ENCODE data around the gene RBM38. TPM values are rescaled to one million over a fixed set of nuclear protein-coding genes. Genes with fewer than 3 reads are reported as not detected.

The RBM38 gene
- total RNA-seq, 4 donors from 2014 or later = 9.1 to 21.0 (median 13.3) TPM

DNA sequence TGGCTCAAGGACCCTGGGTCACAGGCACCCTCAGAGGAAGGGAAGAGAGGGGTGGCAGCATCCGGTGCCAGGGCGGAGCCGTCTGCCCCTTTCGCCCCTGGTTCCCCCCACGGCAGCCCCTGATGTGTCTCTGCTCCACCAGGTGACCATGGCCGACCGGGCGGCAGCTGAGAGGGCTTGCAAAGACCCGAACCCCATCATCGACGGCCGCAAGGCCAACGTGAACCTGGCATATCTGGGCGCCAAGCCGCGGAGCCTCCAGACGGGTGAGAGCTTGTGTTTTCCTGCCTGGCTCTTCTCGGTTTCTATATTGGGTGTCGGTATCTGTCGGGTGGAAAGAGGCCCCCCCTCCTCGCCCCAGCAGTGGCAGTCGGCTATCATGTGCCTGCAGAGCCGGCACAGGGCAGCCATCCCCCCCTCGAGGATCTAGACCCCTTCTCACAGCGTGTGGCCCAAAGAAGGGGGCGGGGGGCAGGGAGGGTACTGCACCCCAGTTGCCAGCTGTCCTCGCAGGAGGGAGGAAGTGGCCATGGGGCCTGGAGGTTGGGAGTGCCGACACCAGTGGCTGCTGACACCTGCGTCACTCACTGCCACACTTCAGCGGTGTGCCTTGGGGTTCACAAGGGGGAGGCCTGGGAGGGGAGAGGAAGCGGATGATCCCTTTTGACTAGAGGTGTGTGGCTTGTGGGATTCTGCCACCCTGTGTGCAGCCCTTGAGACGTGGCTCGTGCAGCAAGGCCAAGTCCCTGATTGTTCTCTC, 1.5 kb downstream of the RBM38 start:
- TF ChIP-seq, protein P1, sequence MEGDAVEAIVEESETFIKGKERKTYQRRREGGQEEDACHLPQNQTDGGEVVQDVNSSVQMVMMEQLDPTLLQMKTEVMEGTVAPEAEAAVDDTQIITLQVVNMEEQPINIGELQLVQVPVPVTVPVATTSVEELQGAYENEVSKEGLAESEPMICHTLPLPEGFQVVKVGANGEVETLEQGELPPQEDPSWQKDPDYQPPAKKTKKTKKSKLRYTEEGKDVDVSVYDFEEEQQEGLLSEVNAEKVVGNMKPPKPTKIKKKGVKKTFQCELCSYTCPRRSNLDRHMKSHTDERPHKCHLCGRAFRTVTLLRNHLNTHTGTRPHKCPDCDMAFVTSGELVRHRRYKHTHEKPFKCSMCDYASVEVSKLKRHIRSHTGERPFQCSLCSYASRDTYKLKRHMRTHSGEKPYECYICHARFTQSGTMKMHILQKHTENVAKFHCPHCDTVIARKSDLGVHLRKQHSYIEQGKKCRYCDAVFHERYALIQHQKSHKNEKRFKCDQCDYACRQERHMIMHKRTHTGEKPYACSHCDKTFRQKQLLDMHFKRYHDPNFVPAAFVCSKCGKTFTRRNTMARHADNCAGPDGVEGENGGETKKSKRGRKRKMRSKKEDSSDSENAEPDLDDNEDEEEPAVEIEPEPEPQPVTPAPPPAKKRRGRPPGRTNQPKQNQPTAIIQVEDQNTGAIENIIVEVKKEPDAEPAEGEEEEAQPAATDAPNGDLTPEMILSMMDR (IDR thresholded peaks at IDR 0.05) = no peak
- peak in 1 of 4 donors; percentile 28 for TF ChIP-seq POLR2A (IDR thresholded peaks at IDR 0.05)
- peaks cover 48 to 85% (median 61%) of the 10 kb centered on the region in 3 donors for H3K4me1 ChIP-seq
- peak overlapping the region; percentile 76 to 92 (median 86) for H3K27ac ChIP-seq
- H3K36me3 ChIP-seq = peaks cover 0 to 36% (median 0%) of the 10 kb centered on the region in 3 donors
- H3K4me3 ChIP-seq = peak overlapping the region; percentile 58 to 87 (median 72)
- no peak for DNase-seq
- WGBS, 2 donors = 52 to 71% methylated on average over 5 to 17 of the region's 33 CpGs
- H3K9me3 ChIP-seq = no peaks in the 10 kb centered on the region
- intact Hi-C loops (cut with DNase I) = no loop called here
- H3K27me3 ChIP-seq = no peaks in the 10 kb centered on the region

DNA sequence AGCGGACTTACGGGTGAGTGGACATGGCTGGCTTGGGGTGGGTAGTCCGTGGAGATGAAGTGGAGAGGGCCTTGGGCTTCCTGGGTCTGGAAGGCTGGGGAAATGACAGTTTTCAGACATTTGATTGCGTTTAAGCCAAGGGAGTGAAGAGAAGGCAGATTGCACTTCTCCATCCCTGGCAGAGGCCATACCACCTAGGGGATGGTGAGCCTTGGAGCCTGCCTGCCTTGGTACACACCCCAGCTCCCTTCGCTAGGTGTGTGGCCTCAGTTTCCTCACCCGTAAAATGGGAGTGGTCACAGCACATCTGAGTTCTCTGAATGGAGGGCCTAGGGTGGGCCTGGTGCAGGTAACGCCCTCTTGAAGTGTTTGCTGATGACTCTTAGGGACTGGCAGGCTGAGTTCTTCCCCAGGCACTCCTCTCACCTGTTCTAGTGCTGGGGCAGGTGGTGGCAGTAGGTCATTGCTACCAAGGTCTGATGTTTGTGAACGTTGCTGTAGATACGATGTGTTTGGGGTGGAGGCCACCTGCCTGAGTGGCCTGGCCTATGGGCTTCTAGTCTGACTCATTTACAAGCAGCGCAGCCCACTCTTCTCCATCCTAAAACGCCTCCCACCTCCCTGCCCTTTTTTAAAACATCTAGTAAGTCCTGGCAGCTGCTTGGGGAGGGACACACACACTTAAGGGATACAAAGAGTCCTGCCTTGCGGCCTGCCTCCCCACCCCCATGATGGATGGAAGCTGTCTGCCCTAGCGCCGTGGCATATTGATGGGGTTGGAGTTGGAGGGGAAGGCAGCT, 2.3 kb downstream of the RBM38 start:
- no peaks in the 10 kb centered on the region for H3K27me3 ChIP-seq
- intact Hi-C loops (cut with DNase I) = no loop called here
- peaks cover 55 to 92% (median 68%) of the 10 kb centered on the region in 3 donors for H3K4me1 ChIP-seq

DNA sequence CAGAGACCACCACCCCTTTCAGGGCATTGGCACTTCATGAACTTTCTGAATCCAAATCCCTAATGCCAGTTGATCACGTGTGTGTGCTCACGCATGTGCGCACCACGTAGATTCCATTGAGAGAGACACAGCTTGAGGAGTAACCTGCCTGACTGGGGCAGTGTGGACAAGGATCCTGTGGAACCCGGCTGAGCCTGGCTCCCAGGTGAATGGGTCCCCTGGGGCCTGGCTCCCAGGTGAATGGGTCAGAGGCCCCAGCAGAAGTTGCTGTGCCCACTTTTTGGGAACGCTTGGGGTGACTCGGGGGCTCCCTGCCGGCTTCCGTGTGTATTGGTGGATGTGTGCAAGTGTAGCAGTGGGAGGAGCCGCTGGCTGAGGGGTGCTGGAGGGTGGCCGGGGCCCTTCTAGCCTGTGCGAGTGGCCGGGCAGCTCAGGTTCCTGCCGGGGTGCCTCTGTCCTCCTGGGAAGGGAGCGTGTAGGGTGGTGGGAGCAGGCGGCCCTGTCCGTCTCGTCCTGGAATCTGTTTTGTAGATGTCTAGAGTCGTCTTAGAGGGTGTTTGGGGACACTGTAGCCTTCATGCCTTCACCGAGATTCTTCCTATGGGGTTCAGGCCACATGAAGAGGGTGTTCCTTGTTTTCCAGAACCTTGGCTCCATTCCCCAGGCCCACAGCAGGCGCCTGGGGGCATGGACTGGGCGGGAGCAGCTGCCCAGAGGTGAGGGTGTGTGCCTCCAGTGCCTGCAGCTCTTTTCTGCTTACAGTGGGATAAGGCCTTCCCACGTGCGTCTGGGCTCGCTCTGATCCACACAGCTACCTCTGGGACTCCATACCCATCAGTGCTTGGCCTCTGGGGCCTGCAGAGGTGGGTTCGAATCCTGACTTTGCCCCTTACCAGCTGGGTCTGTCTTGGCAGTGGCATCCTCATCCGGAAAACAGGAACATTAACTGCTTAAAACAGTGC, 3.2 kb downstream of the RBM38 start:
- intact Hi-C loops (cut with DNase I) = no loop called here
- peak overlapping the region in 1 of 4 donors; percentile 87 for H3K4me3 ChIP-seq
- H3K36me3 ChIP-seq = peaks cover 0 to 36% (median 0%) of the 10 kb centered on the region in 3 donors
- WGBS, 2 donors = 64 to 78% methylated on average over 3 to 9 of the region's 27 CpGs
- H3K4me1 ChIP-seq = peaks cover 60 to 92% (median 76%) of the 10 kb centered on the region in 3 donors
- no peaks in the 10 kb centered on the region for H3K9me3 ChIP-seq
- TF ChIP-seq, protein P1 (IDR thresholded peaks at IDR 0.05) = no peak
- TF ChIP-seq POLR2A (IDR thresholded peaks at IDR 0.05) = no peak
- DNase-seq = no peak
- peak overlapping the region in 3 of 4 donors; percentile 76 to 92 (median 89) for H3K27ac ChIP-seq
- H3K27me3 ChIP-seq = no peaks in the 10 kb centered on the region

More for the DNA sequence above, 2.3 kb downstream of the RBM38 start:
- Histone ChIP-seq H3K4me3 (peak overlapping the region; percentile 58 to 87 (median 72)), H3K36me3 (peaks cover 0 to 36% (median 0%) of the 10 kb centered on the region in 3 donors), H3K27ac (peak overlapping the region; percentile 76 to 92 (median 86)), H3K9me3 (no peaks in the 10 kb centered on the region)
- no peak for DNase-seq
- TF ChIP-seq, protein P1 (IDR thresholded peaks at IDR 0.05) = no peak
- TF ChIP-seq POLR2A (IDR thresholded peaks at IDR 0.05) = no peak
- whole genome bisulfite sequencing, 2 donors = 56 to 77% methylated on average over 8 to 9 of the region's 14 CpGs

DNA sequence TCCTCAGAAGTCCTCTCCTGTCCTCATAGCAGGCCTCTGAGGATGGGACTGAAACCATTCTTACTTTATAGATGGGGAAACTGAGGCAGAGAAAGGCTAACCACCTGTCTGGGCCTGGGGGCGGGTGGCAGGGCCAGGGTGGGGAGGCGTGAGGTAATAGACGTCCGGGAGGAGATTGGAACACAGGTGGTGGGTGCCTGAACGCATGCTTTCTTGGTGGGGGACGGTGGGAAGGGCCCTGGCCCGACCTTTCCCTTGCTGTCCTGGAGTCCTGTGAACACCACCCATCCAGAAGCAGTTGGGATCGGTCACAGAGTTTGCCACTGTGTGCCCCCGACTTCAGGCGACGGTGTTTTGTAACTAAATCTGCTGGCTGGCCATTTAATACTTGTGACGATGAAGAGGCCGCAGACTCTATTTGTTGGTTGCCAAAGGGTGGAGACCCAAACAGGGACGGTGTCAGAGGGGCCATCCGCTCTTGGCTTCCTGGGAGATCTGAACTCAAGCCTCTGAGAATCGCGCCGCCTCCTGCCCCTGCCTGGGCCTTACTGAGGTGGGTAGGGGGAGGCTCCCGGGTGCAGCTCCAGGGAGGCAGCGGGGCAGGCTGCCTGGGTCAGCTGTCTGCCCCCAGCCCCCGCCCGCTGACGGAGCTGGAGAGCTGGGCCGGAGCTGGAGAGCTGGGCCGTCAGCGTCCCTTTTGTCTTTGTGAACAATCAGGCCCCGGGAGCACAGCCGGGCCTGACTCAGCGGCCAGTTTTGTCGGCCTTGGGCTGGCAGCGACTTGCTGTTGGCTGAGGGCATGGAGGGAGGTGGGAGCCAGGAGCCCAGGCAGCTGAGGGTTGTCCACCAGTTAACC, 4.1 kb downstream of the RBM38 start:
- WGBS, 2 donors = 31 to 67% methylated on average over 7 to 12 of the region's 31 CpGs
- Histone ChIP-seq H3K9me3 (no peaks in the 10 kb centered on the region), H3K4me3 (peak overlapping the region in 1 of 4 donors; percentile 39), H3K27ac (peak overlapping the region; percentile 48 to 92 (median 82)), H3K27me3 (no peaks in the 10 kb centered on the region), H3K36me3 (peaks cover 0 to 44% (median 0%) of the 10 kb centered on the region in 3 donors), H3K4me1 (peaks cover 55 to 92% (median 76%) of the 10 kb centered on the region in 3 donors)
- TF ChIP-seq, protein P1 (IDR thresholded peaks at IDR 0.05) = no peak
- TF ChIP-seq POLR2A (IDR thresholded peaks at IDR 0.05) = no peak
- no peak for DNase-seq
- intact Hi-C loops (cut with DNase I) = no loop called here

All from esophagus squamous epithelium (tissue), 5 donors.